Measurements from ENCODE around the gene CDC23. TPM values are rescaled to one million over a fixed set of nuclear protein-coding genes. Genes with fewer than 3 reads are reported as not detected.
"Not testable (repeated sequence)": the region's sequence is repeated elsewhere in the genome, so short reads cannot be mapped to it uniquely, and the experiment has no call there.

The CDC23 gene
- total RNA-seq, 1 donor from 2014 or later: 18.1 TPM

DNA sequence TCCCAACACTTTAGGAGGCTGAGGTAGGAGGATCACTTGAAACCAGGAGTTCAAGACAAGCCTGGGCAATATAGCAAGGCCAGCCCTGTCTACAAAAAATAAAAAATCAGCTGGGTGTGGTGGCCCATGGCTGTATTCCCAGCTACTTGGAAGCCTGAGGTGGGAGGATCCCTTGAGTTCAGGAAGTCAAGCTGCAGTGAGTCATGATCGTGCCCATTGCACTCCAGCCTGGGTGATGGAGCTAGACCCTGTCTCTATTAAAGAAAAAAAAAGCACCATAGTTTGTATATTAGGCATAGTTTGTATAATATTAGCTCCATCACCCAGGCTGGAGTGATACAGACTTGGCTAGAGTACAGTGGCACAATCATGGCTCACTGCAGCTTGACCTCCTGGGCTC lies 64.3 kb downstream of the CDC23 start:
- no peak for DNase-seq (ENCODE audit: low spot score)

DNA sequence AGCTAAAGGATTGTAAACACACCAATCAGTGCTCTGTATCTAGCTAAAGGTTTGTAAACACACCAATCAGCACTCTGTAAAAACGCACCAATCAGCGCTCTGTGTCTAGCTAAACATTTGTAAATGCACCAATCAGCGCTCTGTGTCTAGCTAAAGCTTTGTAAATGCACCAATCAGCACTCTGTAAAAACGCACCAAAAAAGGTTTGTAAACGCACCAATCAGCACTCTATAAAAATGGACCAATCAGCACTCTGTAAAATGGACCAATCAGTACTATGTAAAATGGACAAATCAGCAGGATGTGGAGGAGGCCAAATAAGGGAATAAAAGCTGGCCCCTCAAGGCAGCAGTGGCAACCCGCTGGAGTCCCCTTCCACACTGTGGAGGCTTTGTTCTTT lies 69.5 kb downstream of the CDC23 start:
- DNase-seq (ENCODE audit: low spot score): not testable (repeated sequence)

DNA sequence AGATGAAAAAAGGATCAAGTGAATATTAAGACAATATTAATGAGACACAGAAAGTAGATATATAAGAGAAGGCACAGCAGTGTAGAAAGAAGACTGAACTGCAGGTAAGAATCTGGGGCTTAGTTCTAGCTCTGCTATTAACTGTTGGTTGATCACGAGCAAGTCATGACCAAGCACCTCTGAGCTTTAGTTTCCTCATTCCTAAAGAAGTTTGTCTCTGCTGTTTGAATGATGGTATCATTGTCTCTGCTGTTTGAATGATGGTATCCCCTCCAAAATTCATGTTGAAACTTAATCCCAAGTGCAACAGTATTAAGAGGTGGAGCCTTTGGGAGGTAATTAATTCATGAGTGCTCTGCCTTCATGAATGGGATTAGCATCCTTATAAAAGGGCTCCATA lies 71.4 kb downstream of the CDC23 start:
- DNase-seq (ENCODE audit: low spot score): no peak

DNA sequence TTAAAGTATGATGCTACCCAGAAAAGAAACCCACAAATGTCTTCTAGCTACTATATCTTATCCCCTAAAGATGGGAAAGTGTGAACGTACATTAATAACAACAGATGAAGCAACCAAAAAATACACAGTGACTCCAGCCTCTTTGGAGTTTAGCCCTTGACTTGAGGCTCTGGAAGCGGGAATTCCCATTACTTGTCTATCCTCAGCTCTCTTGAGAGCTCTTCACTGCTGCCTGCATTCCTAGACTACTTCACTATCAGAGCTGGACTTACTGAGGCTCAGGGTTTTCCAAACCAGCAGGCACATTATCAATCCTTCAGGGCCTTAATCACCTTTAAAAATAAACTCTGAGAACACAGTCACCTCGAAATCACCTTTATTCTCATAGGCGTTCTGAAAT lies 72.9 kb downstream of the CDC23 start:
- DNase-seq (ENCODE audit: low spot score): no peak

DNA sequence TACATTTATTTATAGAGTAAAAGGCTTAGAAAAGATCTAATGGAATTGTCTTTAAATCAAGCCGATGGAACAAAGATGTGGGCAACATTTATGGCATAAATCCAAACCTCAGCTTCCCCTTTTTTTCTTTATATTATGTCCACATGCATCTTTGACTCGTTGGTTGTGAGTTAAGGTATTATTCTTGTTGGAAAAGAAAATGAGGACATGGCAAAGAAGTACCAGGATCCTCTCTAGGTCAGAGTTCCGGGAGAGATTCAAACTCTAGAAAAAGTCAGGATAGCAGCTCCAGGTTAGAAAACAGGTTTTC lies 73.4 kb downstream of the CDC23 start:
- no peak for DNase-seq (ENCODE audit: low spot score)

DNA sequence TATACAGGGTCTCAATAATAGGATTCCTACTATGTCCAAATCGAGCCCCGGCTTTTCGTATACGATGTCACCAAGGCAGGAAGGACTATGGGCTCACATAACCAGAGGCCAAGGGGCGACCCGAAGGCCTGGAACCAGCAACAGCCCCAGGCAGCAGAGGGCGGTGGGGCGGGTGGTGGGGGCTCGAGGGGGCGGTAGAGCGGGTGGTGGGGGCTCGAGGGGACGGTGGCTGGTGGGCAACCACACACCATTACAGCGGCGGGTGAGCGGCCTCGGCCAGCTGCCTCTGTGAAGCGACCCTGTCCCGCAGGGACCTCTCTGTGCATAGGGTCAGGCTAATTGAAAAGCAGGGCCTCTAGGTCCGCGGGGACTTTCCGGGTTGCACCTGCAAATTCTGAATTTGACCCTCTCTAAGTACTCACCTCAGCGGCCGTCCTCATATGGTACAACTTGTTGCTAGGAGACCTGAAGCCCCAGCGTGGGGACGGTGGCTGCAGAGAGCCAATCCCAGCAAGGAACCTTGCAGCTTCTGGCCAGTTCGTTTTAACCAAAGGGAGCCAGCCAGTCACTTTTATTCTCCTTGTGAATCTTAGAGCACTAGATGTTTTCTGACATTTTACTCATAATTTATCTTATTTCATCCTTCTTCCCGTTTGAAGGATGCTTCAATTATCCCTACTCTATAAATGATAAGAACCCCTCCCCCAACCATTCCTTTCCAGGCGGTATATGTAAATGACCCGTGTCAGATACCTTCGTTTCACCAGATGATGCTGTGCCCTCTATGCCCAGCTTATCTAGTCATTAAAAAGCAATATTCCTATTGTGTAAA lies 74.0 kb downstream of the CDC23 start, which contains the start of gene NME5:
TSS of gene NME5 (minus strand) at position 480 of the 832 bp plus-strand sequence. CDS start 648 bp downstream, outside the sequence.
- no peak for DNase-seq (ENCODE audit: low spot score)

Other genes with a start within 250 kb of the CDC23 start
- gene FAM13B, start 180.2 kb downstream of the CDC23 start, total RNA-seq: 39.3 TPM
- gene WNT8A, start 129.3 kb downstream of the CDC23 start, total RNA-seq: not detected
- 0.71 TPM for gene NME5, start 73.9 kb downstream of the CDC23 start, total RNA-seq
- 23.8 TPM for gene BRD8, start 34.7 kb downstream of the CDC23 start, total RNA-seq
- not detected for gene KIF20A, start 34.2 kb downstream of the CDC23 start, total RNA-seq
- not detected for gene GFRA3, start 61.3 kb upstream of the CDC23 start, total RNA-seq
- not detected for gene CDC25C, start 118.5 kb upstream of the CDC23 start, total RNA-seq
- gene FAM53C, start 124.9 kb upstream of the CDC23 start, total RNA-seq: 25.7 TPM
- 54.1 TPM for gene KDM3B, start 139.4 kb upstream of the CDC23 start, total RNA-seq
- 2.6 TPM for gene REEP2, start 225.7 kb upstream of the CDC23 start, total RNA-seq

All from mesenteric fat pad (tissue), 1 donor.